NCI-H187 (cell line): ENCODE measurements around the gene TMEM240.
"Not testable (repeated sequence)": the region's sequence is repeated elsewhere in the genome, so short reads cannot be mapped to it uniquely, and the experiment has no call there.

Source experiments
- DNase-seq, 2 experiments: peaks; one replicate each; lab custom pipeline; 2025; lab: John Stamatoyannopoulos, UW

TMEM240 gene

GRCh38 chr1:1540818-1541628 lies 599 bp upstream of the TMEM240 start:
- no peak for DNase-seq

DNA sequence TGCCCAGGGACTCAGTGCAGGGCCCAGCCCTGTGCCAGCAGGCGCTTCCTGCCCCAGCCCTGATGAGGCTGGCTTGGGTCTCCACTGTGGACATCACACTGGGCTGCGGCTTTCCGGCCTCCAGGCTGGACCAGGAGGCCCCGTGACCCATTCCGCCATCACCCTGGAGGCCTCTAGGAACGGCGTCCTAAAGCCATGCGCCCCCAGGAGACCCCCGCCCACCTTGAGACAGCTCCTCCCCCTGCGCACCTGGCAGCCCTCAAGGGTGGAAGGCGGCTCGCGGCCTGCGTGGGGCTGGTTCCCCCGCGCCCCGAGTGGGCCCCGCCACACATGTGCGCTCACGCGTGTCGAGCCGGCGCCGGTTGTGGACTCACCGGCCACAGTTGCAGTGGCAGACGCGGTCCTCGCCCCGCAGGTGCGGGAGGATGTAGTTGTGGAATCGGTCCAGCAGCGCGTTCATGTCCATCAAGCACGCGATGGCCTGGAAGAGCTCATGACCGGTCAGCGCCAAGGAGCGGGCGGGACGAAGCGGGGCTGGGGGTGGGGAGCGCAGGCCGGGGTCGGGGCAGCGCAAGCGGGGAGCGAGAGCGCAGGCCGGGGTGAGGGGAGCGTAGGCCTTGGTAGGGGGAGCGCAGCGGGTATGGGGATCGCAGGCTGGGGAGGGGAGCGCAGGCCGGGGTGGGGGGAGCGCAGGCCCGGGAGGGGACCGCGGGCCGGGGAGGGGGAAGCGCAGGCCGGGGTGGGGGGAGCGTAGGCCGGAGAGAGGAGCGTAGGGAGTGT lies 924 bp downstream of the TMEM240 start:
- no peak for DNase-seq

- no peak for DNase-seq
Observed at GRCh38 chr1:1538989-1539309, 1.5 kb downstream of the TMEM240 start.

- no peak for DNase-seq
Observed at GRCh38 chr1:1538334-1538733, 2.1 kb downstream of the TMEM240 start.

DNA sequence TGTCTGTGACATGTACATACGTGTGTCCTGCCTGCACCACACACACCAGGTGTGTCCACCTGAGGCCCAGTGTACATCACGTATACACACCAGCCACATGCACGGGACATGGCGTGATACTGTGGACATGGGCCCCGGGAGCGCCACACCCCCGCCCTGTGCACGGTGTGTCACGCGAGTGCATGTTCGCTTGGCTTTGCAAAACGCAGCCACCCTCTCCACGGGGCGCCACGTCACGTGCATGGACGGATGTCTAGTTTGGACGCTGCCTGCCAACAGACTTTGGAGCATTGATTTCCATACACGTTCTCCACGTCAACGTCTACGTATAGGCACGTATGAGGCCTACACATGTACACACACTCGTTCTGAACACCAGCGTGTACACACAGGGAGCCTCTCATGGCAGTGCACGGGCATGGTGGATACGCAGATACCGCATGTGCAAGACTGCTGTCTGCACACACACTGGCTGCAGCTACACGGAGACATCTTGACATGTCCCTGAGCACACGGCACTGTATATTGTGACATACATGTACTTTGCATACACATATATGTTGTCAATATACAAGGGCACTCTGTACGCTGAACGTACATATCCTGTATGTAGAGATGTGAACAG lies 2.7 kb downstream of the TMEM240 start:
- DNase-seq, result no peak

DNA sequence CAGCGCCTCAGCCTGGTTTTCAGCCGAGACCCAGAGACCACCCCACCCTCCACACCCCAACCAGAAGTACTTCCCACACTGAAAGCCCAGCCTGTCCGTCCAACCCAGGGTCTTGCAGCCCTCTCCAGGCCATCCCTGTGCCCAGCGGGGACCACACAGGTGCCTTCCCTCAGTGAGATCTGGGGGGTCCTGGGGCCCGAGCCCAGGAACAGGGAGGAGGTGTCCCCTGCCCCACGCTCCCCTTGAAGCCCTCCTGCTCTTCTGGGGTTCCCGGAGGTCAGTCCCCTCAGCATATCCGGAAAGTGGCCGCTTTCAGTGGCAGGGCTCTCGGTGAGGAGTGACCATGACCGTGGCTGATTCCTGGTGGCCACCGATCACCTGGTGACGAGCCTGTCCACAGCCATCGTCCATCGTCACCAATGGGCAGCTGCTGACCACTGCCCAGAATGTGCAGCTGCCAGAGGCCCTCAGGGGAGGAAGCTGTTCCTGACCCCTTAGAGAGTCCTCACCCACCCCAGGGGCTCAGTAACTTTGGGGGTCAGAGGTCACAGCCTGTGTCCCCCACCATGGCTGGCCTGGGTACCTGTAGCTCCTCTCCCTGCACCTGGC lies 3.4 kb downstream of the TMEM240 start:
- no peak for DNase-seq

GRCh38 chr1:1536019-1536937 lies 4.1 kb downstream of the TMEM240 start:
- no peak for DNase-seq

- no peak for DNase-seq
Observed at GRCh38 chr1:1535201-1536018, 5.0 kb downstream of the TMEM240 start.

GRCh38 chr1:1534401-1535154 lies 5.8 kb downstream of the TMEM240 start:
- DNase-seq, result no peak

GRCh38 chr1:1533894-1534291 lies 6.5 kb downstream of the TMEM240 start:
- DNase-seq, result not testable (repeated sequence)

GRCh38 chr1:1533176-1533893 lies 7.1 kb downstream of the TMEM240 start:
- DNase-seq, result not testable (repeated sequence)

GRCh38 chr1:1531947-1532346 lies 8.5 kb downstream of the TMEM240 start:
- DNase-seq, result no peak

GRCh38 chr1:1529936-1530335 lies 10.5 kb downstream of the TMEM240 start:
- DNase-seq, result no peak

- DNase-seq, result no peak
Observed at GRCh38 chr1:1529321-1529720, 11.1 kb downstream of the TMEM240 start.

DNA sequence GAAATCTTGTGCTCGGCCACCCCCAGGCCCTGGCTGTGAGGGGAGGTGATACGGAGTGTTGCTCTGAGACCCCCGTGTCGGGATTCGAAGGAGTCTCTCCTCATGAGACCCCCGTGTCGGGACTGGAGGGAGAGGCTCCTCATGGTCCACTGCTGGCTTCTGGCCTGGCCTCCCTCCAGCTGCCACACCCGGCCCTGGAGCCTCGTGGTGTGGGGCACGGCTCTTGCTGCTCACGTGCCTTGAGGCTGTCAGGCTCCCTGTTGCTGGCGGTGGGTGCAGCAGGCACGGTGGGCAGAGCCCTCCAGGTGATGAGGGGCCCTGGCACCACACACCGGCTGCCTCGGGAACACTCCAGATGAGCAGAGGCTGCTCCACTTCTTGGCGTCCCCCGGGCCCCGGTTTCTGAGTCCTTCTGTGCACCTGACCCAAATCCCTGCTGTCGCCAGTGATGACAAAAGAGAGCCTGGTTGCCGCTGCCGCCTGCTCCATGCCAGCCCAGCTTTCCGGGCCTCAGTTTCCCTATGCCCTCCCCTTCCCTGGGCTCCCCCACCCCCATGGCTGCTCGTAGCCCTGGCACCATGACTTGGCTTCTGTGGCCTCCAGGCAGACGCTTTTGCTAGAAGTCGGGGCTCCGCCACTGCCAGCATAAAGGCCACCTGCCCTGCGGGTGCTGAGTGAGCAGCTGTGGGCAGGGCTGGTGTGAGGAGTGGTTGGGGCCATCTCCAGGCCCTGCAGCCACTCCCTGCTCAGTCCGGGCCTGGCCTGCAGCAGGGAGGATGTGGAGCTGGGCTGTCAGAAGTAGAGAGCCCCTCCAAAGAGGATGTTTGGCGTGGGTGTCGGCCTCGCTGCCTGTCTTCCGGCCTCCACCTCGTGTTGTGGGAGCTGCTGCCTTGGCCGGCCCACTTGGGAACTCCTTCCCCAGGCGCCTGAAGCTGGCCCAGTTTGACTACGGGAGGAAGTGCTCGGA lies 11.8 kb downstream of the TMEM240 start:
- no peak for DNase-seq

DNA sequence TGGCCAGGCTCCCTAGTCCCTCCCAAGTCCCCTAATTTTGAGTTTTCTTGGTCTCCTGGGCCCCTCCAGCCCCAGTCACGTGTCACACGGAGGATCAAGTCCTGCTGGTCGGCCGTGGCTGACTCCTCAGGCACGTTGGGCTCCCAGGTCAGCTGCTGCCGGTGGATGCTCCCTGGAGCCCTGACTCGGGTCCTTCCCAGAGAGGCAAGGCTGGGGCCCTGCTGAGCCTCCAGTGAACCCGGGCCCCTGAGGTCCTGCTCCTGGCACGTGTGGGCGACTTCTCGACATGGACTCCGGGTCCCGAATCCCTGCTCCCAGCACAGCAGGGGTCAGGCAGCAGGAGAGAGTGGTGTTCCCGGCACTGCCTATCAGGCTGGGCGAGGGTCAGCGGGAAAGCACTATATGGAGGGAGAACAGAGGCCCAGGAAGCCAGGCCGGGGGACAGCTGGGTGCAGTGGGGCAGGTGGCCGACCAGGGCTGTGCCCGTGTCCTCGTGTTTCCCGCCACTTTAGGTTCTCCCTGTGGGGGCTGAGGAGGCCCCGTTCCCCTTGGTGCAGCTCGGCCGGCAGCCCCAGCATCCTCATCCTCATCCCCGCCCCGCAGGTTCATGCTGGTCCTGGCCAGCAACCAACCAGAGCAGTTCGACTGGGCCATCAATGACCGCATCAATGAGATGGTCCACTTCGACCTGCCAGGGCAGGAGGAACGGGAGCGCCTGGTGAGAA lies 13.2 kb downstream of the TMEM240 start:
- no peak for DNase-seq

DNA sequence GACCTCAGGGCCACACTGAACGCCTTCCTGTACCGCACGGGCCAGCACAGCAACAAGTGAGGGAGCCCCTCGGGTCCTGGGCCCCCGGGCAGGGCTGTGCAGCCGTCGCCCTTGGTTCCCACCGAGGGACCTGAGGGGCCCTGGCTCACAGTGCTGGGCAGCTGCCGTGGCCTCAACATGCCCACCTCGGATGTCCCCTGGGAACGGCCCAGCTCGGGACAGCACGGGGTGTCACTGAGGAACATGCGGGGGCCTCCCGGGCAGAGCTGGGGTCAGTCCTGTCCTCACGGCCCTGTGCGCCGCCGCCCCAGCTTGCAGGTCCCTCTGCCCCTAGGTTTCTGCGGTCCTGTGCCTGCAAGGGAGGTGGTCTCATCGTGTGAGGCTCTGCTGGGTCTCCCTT lies 13.9 kb downstream of the TMEM240 start:
- DNase-seq, result not testable (repeated sequence)
